Heart right ventricle (tissue), 16 donors: ENCODE measurements around the gene EFNB3. TPM values are rescaled to one million over a fixed set of nuclear protein-coding genes. Genes with fewer than 3 reads are reported as not detected.
A peak's percentile ranks its signal among the peaks of the same experiment; 100 is the strongest.

Experiments used
- ATAC-seq, 8 donors: fragments of 200-7000 bp; cut with Tn5 transposase; one replicate each; pipeline ENCODE4 v1.9.1; 2020; ENCODE audit warnings: mild to moderate bottlenecking in 8 of 8, moderate library complexity in 8 of 8, moderate number of reproducible peaks in 1 of 8
- DNase-seq, 2 donors: peaks; one replicate each; pipeline ENCODE4 v3.0.0-alpha.2; 2020
- H3K27ac ChIP-seq, 10 donors: fragments of 200-600 bp; sonication (generic) in 2 of 10; one replicate each; pipeline versions ENCODE4 v1.5.0 to v1.8.0; 2020 to 2022; ENCODE audit warnings: mild to moderate bottlenecking in 3 of 10
- H3K27me3 ChIP-seq, 7 donors: fragments of 200-600 bp; one replicate each; pipeline ENCODE4 v1.8.0; 2021 to 2022; ENCODE audit warnings: mild to moderate bottlenecking in 2 of 7
- H3K36me3 ChIP-seq, 9 donors: fragments of 200-600 bp; sonication (generic) in 1 of 9; one replicate each; pipeline versions ENCODE4 v1.5.0 to v1.8.0; 2020 to 2022; ENCODE audit warnings: mild to moderate bottlenecking in 2 of 9
- H3K4me1 ChIP-seq, 9 donors: fragments of 200-600 bp; sonication (generic) in 1 of 9; one replicate each; pipeline versions ENCODE4 v1.5.0 to v1.8.0; 2020 to 2022; ENCODE audit warnings: mild to moderate bottlenecking in 4 of 9
- H3K4me3 ChIP-seq, 10 donors: fragments of 200-600 bp; sonication (generic) in 2 of 10; one replicate each; pipeline versions ENCODE4 v1.5.0 to v1.8.0; 2020 to 2022; ENCODE audit warnings: mild to moderate bottlenecking in 7 of 10, moderate library complexity in 2 of 10
- H3K9me3 ChIP-seq, 11 donors: fragments of 200-600 bp in 10 of 11; sonication (generic) in 2 of 11; one replicate each; pipeline versions ENCODE4 v1.5.0 to v1.8.0; 2013 to 2022; ENCODE audit warnings: mild to moderate bottlenecking in 2 of 11, control low read depth in 1 of 11, moderate library complexity in 1 of 11
- CTCF ChIP-seq, 9 donors: fragments of 200-600 bp; sonication (generic) in 2 of 9; IDR thresholded peaks; one replicate each; pipeline versions ENCODE4 v1.5.0 to v1.8.0; 2021 to 2022; ENCODE audit warnings: antibody characterized with exemption in 9 of 9, mild to moderate bottlenecking in 5 of 9, moderate library complexity in 1 of 9
- WGBS, 2 donors: extraction: QIAGEN DNeasy Blood & Tissue Kit; methylation state at CpG; one replicate each; pipeline ENCODE4 v1.1.7; 2013; ENCODE audit warnings: inconsistent platforms in 1 of 2; 5-methylcytosine and 5-hydroxymethylcytosine counted together
- intact Hi-C, 10 donors: fragments of 100-400 bp; cut with DNase I; formaldehyde crosslinking; loops; one replicate each; pipeline versions ENCODE4 v1.11.1 to v1.14.2; 2022
- polyA plus RNA-seq, 2 donors: library from polyadenylated mRNA; stranded (reverse); fragments of 200-250 nt; gene quantifications; one replicate each; pipeline ENCODE4 v1.2.3, GENCODE V29; 2013
- total RNA-seq, 10 donors: library from RNA; stranded (reverse); fragmentation: NEBNext Ultra II Directional in 3 of 10; extraction: Animal tissue kit (Norgen Biotek cat#: 25700) in 3 of 10; gene quantifications; one replicate each; pipeline versions ENCODE4 v1.2.1 to v1.2.4, GENCODE V29; 2021 to 2023
- donor health status: Arrhythmogenic right ventricular cardiomyopathy.
- donor health status: ischemic (EF 13 %, LVEDD 7.1; RV severe dilation, severe dysfunction).
- donor health status: healthy with polysubstance abuse.
- donor health status: DM: no; HTN: yes; CAD: no.
- donor health status: DM: no; HTN: no; CAD: no.
- donor health status: ischemic (EF 25% LVEDD 6.9; RV normal size, moderate dysfunction).
- donor health status: ischemic (EF 25% LVEDD 5.7; RV mildly dilated, moderate dysfunction).
- donor health status: healthy.
- donor health status: DM: yes; HTN: yes; CAD: no.
- donor health status: Ischemic cardiomyopathy.
- donor health status: ischemic (EF 35%, LVEDD 5.7; RV mildly dilated, moderate dysfunction).
- donor health status: nonischemic (EF 11% LVEDD 7.7; RV severe dilation, severe dysfunction).
- donor health status: DM: yes; HTN: yes; CAD: no.
- donor health status: PGD.
- donor health status: ischemic (EF 29% LVEDD 5.4; RV normal size, mild dysfunction).
- donor health status: nonischemic (EF 23%, LVEDD 6.1; RV moderate dilation, normal function).

EFNB3 gene
- total and polyA plus RNA-seq, 12 donors: 0.17 to 1.3 (median 0.53) TPM

- Histone ChIP-seq H3K36me3 (no peaks in the 10 kb centered on the region), H3K27me3 (peaks cover 0 to 31% (median 14%) of the 10 kb centered on the region in 7 donors), H3K4me1 (peaks cover 0 to 15% (median 0%) of the 10 kb centered on the region in 9 donors), H3K4me3 (no peak overlapping the region), H3K27ac (no peak overlapping the region), H3K9me3 (no peaks in the 10 kb centered on the region)
- no peak for TF ChIP-seq CTCF (IDR thresholded peaks at IDR 0.05)
- 63 to 68% methylated on average over 14 of the region's 14 CpGs for WGBS, 2 donors
- ATAC-seq: no peak
- intact Hi-C loops: loop anchor here in 7 of 10 donors (5.0 to 10.0 kb wide), 13 partner anchors 75 to 315 kb away; partner anchors contain the start of genes CYB5D1 (in 2 of the 7), NAA38 (in 2 of the 7), TMEM88 (in 2 of the 7) and KDM6B (in 1 of the 7)
- no peak for DNase-seq
Observed at GRCh38 chr17:7739746-7740145, 34.7 kb downstream of the EFNB3 start.

GRCh38 chr17:7740481-7741001, 35.5 kb downstream of the EFNB3 start:
- Histone ChIP-seq H3K4me1 (peaks cover 0 to 15% (median 0%) of the 10 kb centered on the region in 9 donors), H3K36me3 (no peaks in the 10 kb centered on the region), H3K4me3 (peak overlapping the region in 6 of 10 donors; percentile 7 to 41 (median 22)), H3K27ac (no peak overlapping the region), H3K9me3 (no peaks in the 10 kb centered on the region), H3K27me3 (peaks cover 0 to 31% (median 14%) of the 10 kb centered on the region in 7 donors)
- DNase-seq: peak in 1 of 2 donors; percentile 27
- no peak for TF ChIP-seq CTCF (IDR thresholded peaks at IDR 0.05)
- intact Hi-C loops: loop anchor here in 7 of 10 donors (5.0 to 10.0 kb wide), 13 partner anchors 74 to 314 kb away; partner anchors contain the start of genes CYB5D1 (in 2 of the 7), NAA38 (in 2 of the 7), TMEM88 (in 2 of the 7) and KDM6B (in 1 of the 7)
- WGBS, 2 donors: 51 to 70% methylated on average over 42 of the region's 42 CpGs
- ATAC-seq: peak in 2 of 8 donors; percentile 13 to 43

- intact Hi-C loops: loop anchor here in 8 of 10 donors (1.0 to 10.0 kb wide), 16 partner anchors 72 to 312 kb away; partner anchors contain the start of genes CYB5D1 (in 2 of the 8), NAA38 (in 2 of the 8), TMEM88 (in 2 of the 8) and KDM6B (in 1 of the 8)
- ATAC-seq: no peak
- Histone ChIP-seq H3K27me3 (peaks cover 0 to 31% (median 14%) of the 10 kb centered on the region in 7 donors), H3K27ac (no peak overlapping the region), H3K4me1 (peaks cover 0 to 19% (median 1%) of the 10 kb centered on the region in 9 donors), H3K4me3 (no peak overlapping the region), H3K36me3 (no peaks in the 10 kb centered on the region), H3K9me3 (no peaks in the 10 kb centered on the region)
- DNase-seq: no peak
- 62 to 63% methylated on average over 10 of the region's 10 CpGs for WGBS, 2 donors
- TF ChIP-seq CTCF (IDR thresholded peaks at IDR 0.05): no peak
Observed at GRCh38 chr17:7742729-7743128, 37.7 kb downstream of the EFNB3 start.

GRCh38 chr17:7744416-7744815, 39.4 kb downstream of the EFNB3 start:
- H3K9me3 ChIP-seq: no peaks in the 10 kb centered on the region
- DNase-seq (no peak), ATAC-seq (peak in 1 of 8 donors; percentile 46)
- intact Hi-C loops: loop anchor here in 7 of 10 donors (5.0 to 10.0 kb wide), 13 partner anchors 70 to 310 kb away; partner anchors contain the start of genes CYB5D1 (in 2 of the 7), NAA38 (in 2 of the 7), TMEM88 (in 2 of the 7) and KDM6B (in 1 of the 7)
- peaks cover 0 to 25% (median 14%) of the 10 kb centered on the region in 7 donors for H3K27me3 ChIP-seq
- 76 to 81% methylated on average over 8 of the region's 8 CpGs for WGBS, 2 donors
- no peak for TF ChIP-seq CTCF (IDR thresholded peaks at IDR 0.05)
- no peak overlapping the region for H3K4me3 ChIP-seq
- peaks cover 0 to 28% (median 8%) of the 10 kb centered on the region in 9 donors for H3K4me1 ChIP-seq
- H3K36me3 ChIP-seq: no peaks in the 10 kb centered on the region
- no peak overlapping the region for H3K27ac ChIP-seq
